ENCODE measurements around the gene SPECC1.
A peak's percentile ranks its signal among the peaks of the same experiment; 100 is the strongest.

Gene SPECC1

DNA sequence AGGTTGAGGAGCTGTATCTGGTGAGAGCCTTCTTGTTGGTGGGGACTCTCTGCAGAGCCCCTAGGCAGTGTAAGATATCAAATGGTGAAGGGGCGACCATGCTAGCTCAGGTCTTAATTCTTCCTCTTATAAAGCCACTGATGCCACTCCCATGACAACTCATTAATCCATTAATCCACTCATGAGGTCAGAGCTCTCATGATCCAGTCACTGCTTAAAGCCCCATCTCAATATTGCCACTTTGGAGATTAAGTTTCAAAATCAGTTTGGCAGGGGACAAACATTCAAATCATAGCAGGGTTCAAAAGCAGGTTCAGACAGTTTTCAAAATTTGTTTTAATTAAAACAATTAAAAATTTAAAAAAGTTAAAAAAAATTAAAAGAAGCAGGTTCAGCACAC is 13.1 kb upstream of the SPECC1 start:
- TF ChIP-seq, protein P1, sequence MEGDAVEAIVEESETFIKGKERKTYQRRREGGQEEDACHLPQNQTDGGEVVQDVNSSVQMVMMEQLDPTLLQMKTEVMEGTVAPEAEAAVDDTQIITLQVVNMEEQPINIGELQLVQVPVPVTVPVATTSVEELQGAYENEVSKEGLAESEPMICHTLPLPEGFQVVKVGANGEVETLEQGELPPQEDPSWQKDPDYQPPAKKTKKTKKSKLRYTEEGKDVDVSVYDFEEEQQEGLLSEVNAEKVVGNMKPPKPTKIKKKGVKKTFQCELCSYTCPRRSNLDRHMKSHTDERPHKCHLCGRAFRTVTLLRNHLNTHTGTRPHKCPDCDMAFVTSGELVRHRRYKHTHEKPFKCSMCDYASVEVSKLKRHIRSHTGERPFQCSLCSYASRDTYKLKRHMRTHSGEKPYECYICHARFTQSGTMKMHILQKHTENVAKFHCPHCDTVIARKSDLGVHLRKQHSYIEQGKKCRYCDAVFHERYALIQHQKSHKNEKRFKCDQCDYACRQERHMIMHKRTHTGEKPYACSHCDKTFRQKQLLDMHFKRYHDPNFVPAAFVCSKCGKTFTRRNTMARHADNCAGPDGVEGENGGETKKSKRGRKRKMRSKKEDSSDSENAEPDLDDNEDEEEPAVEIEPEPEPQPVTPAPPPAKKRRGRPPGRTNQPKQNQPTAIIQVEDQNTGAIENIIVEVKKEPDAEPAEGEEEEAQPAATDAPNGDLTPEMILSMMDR (IDR thresholded peaks at IDR 0.05; ENCODE audit: low read length, missing control alignments), result no peak
- DNase-seq (ENCODE audit: low read depth), result no peak
- no peak overlapping the region for H3K4me3 ChIP-seq (replicated peaks; ENCODE audit: low read depth, low read length)

GRCh38 chr17:19996502-19996901 is 12.7 kb upstream of the SPECC1 start:
- no peak overlapping the region for H3K4me3 ChIP-seq (replicated peaks; ENCODE audit: low read depth, low read length)
- TF ChIP-seq, protein P1 (IDR thresholded peaks at IDR 0.05; ENCODE audit: low read length, missing control alignments), result no peak
- peak; percentile 24 for DNase-seq (ENCODE audit: low read depth)

- TF ChIP-seq, protein P1 (IDR thresholded peaks at IDR 0.05; ENCODE audit: low read length, missing control alignments), result no peak
- H3K4me3 ChIP-seq (replicated peaks; ENCODE audit: low read depth, low read length), result peak overlapping the region; percentile 57
- DNase-seq (ENCODE audit: low read depth), result peak; percentile 3
These were observed 712 bp upstream of the SPECC1 start for GRCh38 chr17:20008242-20009051.

DNA sequence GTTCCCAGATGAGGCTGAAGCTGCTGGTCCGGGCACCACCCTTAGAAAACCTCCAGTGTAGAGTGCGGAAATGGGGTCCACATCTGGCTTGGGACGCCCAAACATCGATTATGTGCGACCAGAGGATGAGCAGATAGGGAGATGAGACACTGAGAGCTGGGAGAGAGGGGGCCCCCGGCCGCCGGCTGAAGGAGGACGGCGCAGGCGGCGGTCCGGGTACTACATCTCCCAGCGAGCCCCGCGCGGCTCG is 182 bp upstream of the SPECC1 start:
- no peak for DNase-seq (ENCODE audit: low read depth)
- peak overlapping the region; percentile 57 for H3K4me3 ChIP-seq (replicated peaks; ENCODE audit: low read depth, low read length)
- TF ChIP-seq, protein P1 (IDR thresholded peaks at IDR 0.05; ENCODE audit: low read length, missing control alignments), result no peak

DNA sequence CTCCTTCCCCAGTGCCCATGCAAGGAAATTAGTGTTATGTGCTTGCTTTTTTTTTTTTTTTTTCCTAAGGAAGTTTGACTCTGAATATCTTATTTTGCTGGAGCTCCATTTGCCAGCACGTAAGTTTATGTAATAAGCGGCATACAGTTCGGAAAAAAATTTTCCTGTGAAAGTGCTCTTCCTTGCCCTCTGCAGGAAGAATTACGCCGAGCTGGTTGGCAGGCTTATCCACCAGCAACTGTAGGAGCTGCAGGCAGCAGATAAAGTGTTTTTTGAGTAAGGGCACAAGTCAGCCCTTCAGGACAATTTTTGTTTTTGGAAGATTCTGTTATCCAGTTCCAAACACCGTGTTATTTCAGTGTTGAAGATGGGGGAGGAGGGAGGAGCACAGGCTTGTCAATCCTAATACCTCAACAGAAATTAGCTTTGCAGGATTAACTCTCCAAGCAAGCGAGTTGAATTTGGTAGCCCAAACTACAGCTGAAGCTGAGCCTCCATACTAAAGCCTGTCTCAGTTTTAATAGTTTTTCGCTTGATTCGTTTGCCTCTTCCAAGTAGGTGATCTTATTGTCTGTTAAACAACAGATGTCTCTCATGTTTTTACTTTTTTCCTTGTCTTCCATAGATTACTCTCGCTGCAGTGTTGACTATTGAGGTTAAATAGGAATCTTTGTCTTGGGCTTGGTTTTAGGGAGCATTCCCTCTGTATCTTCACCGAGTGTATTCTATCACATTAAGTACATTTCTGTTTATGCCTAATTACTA is 1.1 kb downstream of the SPECC1 start:
- peak; percentile 72 for DNase-seq (ENCODE audit: low read depth)
- TF ChIP-seq, protein P1 (IDR thresholded peaks at IDR 0.05; ENCODE audit: low read length, missing control alignments), result peak; percentile 60
- peak overlapping the region; percentile 20 for H3K4me3 ChIP-seq (replicated peaks; ENCODE audit: low read depth, low read length)

DNA sequence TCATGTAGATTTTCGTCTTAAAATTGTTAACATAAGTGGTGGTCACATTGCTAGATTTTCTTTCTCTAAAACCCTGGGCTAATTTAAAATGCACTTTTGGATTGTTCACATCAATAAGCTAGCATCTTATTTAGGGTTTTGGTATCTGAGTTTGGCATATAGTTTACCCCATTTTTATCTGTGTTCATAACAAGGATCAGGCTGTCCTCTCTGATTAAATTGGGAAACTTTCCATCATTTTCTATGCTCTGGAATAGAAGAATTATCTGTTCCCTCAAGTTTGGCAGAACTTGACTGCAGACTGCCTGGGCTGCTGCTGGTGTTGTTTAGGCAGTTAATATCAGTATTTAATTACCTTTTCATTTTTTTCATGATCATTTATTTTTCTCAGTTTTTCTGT is 1.8 kb downstream of the SPECC1 start:
- DNase-seq (ENCODE audit: low read depth), result no peak
- TF ChIP-seq, protein P1 (IDR thresholded peaks at IDR 0.05; ENCODE audit: low read length, missing control alignments), result no peak
- no peak overlapping the region for H3K4me3 ChIP-seq (replicated peaks; ENCODE audit: low read depth, low read length)

Measured in fibroblast of pulmonary artery (primary cell).